Ascending aorta (tissue), 2 donors: ENCODE results near the gene MASP2. TPM values are rescaled to one million over a fixed set of nuclear protein-coding genes. Genes with fewer than 3 reads are reported as not detected.
"Not testable (repeated sequence)": the region's sequence is repeated elsewhere in the genome, so short reads cannot be mapped to it uniquely, and the experiment has no call there.

Experiments
- DNase-seq, 2 donors: peaks; one replicate each; pipeline ENCODE4 v3.0.0-alpha.2; 2019; ENCODE audit warnings: low spot score in 2 of 2
- H3K27ac ChIP-seq, 2 donors: fragments of 200-600 bp; sonication (generic); one replicate each; pipeline ENCODE4 v1.5.1; 2016 to 2017; ENCODE audit warnings: mild to moderate bottlenecking in 1 of 2
- H3K27me3 ChIP-seq: fragments of 200-600 bp; sonication (generic); one replicate; pipeline ENCODE4 v1.5.1; 2017
- H3K36me3 ChIP-seq, 2 donors: fragments of 200-600 bp; sonication (generic); one replicate each; pipeline ENCODE4 v1.5.1; 2016
- H3K4me1 ChIP-seq, 2 donors: fragments of 200-600 bp; sonication (generic); one replicate each; pipeline ENCODE4 v1.5.1; 2016 to 2017; ENCODE audit warnings: mild to moderate bottlenecking in 1 of 2
- H3K4me3 ChIP-seq, 2 donors: fragments of 200-600 bp; sonication (generic); one replicate each; pipeline ENCODE4 v1.5.1; 2016 to 2017; ENCODE audit warnings: mild to moderate bottlenecking in 1 of 2
- H3K9me3 ChIP-seq, 2 donors: fragments of 200-600 bp; sonication (generic); one replicate each; pipeline ENCODE4 v1.5.1; 2016
- intact Hi-C: fragments of 100-400 bp; cut with DNase I; formaldehyde crosslinking; loops from one replicate; pipeline ENCODE4 v1.15.1; 2023
- total RNA-seq: library from RNA; depleted of rRNA; stranded (reverse); fragments of >200 nt; gene quantifications from one replicate; pipeline ENCODE4 v1.1.0, GENCODE V29; 2016
- TF ChIP-seq, protein P1 (sequence below), 3 experiments: fragments of 200-600 bp in 2 of 3; fragments of 450-650 bp in 1 of 3; sonication (generic) in 2 of 3; IDR thresholded peaks; one replicate each; pipeline ENCODE4 v1.5.1; 2016 to 2019; ENCODE audit warnings: antibody characterized with exemption in 3 of 3, mild to moderate bottlenecking in 1 of 3, moderate library complexity in 1 of 3

MASP2 gene
- total RNA-seq, 1 donor from 2014 or later, result not detected

DNA sequence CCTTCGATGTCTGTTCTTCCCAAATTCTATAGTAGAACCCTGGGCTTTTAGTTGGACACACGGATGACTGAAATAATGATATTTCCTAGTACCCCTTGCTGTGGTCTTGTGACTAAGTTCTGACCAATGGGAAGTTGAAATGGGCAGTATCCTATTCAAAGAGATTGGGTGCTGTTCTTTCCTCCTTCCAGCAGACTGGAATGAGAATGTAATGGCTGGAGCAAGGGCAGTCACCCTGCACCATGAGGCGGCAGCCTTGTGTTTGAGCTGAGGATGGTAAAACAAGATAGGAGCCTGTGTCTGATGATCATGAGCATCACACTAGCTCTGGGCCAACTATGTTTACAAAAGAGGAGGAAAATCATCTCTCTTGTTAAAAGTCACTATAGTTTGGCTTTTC, 17.9 kb upstream of the MASP2 start:
- intact Hi-C loops, result no loop called here
- Histone ChIP-seq H3K27me3 (no peaks in the 10 kb centered on the region), H3K9me3 (no peaks in the 10 kb centered on the region), H3K36me3 (peaks cover 52 to 56% of the 10 kb centered on the region in 2 donors), H3K27ac (no peak overlapping the region), H3K4me3 (no peak overlapping the region), H3K4me1 (peaks cover 5 to 10% of the 10 kb centered on the region in 2 donors)
- no peak for DNase-seq
- TF ChIP-seq, protein P1, sequence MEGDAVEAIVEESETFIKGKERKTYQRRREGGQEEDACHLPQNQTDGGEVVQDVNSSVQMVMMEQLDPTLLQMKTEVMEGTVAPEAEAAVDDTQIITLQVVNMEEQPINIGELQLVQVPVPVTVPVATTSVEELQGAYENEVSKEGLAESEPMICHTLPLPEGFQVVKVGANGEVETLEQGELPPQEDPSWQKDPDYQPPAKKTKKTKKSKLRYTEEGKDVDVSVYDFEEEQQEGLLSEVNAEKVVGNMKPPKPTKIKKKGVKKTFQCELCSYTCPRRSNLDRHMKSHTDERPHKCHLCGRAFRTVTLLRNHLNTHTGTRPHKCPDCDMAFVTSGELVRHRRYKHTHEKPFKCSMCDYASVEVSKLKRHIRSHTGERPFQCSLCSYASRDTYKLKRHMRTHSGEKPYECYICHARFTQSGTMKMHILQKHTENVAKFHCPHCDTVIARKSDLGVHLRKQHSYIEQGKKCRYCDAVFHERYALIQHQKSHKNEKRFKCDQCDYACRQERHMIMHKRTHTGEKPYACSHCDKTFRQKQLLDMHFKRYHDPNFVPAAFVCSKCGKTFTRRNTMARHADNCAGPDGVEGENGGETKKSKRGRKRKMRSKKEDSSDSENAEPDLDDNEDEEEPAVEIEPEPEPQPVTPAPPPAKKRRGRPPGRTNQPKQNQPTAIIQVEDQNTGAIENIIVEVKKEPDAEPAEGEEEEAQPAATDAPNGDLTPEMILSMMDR (IDR thresholded peaks at IDR 0.05), result no peak

DNA sequence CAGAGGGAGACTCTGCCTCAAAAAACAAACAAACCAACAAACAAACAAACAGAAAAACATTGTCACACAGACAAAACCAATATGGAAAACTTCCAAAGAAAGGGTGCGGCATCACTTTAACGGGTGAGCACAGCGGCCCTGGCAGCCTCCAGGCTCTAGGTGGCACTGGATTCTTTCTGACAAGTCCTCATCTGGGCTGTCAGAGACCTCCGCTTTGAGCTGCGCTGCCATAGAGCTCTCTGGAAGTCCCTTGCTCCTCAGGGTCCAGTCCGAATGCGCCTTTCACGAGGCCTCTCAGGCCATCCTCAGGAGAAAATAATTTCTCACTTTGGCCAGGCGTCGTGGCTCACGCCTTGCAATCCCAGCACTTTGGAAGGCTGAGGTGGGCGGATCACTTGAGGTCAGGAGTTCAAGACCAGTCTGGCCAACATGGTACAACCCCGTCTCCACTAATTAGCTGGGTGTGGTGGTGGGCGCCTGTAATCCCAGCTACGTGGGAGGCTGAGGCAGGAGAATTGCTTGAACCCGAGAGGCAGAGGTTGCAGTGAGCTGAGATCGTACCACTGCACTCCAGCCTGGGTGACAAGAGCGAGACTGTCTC, 17.0 kb upstream of the MASP2 start:
- H3K4me3 ChIP-seq, H3K9me3 ChIP-seq, intact Hi-C loops, H3K27me3 ChIP-seq, DNase-seq, H3K27ac ChIP-seq: not testable (repeated sequence)
- peaks cover 5 to 13% of the 10 kb centered on the region in 2 donors for H3K4me1 ChIP-seq
- peaks cover 43 to 47% of the 10 kb centered on the region in 2 donors for H3K36me3 ChIP-seq

DNA sequence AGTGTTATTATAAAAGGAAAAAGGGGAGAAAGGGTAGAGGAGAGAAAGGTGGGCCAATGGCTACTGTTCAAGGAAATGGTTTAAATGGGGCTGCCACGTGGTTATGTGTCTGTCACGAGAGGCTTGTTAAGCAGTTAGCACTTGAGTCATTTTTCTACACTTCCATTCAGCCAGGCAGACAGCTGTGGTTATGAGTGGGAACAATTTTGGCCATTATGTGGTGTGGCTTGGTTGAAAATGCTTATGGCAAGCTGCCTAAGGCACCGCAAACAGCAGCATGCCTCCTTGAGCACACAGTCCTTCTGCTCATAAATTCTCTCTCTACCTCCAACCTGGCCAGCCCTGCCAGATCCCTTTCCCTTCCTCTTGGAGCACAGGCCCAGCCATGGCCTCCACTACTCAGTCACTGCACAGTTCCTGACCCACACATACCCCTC, 15.9 kb upstream of the MASP2 start:
- H3K9me3 ChIP-seq, result no peaks in the 10 kb centered on the region
- no peak for DNase-seq
- TF ChIP-seq, protein P1 (IDR thresholded peaks at IDR 0.05), result no peak

DNA sequence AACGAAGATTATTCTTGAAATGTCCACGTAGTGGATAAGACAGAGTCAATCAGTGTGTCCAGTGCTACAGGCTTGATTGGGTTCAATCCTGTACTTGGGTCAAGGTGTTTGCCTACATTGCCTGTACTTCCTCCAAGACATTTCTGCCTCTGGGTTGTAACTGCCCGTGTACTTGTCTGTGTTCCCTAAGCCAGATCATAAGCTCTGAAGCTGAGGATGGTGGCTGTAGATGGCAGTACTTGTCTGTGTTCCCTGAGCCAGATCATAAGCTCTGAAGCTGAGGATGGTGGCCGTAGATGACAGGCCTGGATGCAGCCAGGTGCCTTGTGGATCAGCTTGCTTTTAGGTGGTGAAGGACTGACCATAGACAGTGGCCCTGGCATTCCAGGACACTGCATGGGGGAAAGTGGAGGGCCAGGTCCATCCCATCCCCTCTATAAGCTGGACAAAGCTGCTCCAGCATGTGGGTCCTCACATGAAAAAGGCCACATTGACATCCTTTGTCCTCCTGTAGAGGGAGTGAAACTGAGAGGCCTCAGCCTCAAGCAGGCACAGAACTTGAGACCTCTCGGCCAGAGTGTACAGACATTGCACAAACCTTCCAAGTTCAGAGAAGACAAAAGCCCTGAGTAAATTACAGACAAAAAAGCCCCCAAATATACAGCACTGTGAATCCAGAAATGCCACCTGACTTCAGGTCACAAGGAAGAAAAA, 14.8 kb upstream of the MASP2 start:
- H3K36me3 ChIP-seq, result peaks cover 21 to 31% of the 10 kb centered on the region in 2 donors

More for the DNA sequence above, 15.9 kb upstream of the MASP2 start:
- Histone ChIP-seq H3K4me3 (no peak overlapping the region), H3K4me1 (peaks cover 11 to 16% of the 10 kb centered on the region in 2 donors), H3K36me3 (peaks cover 32 to 37% of the 10 kb centered on the region in 2 donors), H3K27me3 (no peaks in the 10 kb centered on the region), H3K27ac (no peak overlapping the region)
- intact Hi-C loops, result no loop called here

DNA sequence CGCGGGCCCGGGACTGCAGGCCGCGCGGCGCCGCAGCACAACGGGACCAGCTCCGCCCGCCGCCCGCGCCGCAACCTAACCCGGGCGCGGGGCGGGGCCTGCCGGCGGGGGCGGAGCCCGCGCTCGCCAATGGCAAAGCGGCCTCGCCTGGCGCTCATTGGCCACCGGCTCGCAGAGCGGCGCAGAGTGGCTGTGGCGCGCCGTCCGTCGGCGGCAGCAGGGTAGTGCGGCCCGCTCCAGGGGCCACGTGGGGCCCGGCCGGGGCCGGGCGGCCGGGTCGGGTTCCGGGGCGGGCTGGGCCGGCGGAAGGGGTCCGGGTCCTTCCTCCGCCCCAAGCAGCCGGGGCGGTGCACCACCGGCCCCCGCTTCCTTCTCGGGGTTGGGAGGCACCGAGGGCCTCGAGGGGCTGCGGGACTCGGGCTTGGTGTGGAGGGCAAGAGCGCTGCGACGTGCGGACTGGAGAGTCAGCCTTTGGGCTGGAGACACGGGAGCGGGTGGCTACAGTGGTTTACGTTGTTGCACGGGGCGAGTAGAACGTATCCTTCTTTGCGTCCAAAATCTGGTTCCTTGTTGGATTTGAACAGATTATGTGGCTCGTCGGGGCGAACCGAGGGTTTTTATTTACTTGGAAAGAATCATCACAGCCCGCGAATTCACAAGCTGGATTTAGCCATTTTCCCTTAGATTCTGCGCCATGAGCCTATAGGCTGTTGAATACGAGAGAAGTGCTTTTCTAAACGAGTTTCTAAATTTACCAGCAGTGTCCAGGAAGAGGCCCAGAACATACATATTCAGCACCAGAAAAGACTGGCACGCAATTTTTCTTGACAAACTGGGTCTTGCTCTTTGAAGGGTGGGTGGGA, 13.2 kb upstream of the MASP2 start, which contains the start of gene SRM:
TSS of gene SRM (minus strand) at position 51 of the 863 bp plus-strand sequence. CDS start 75 bp downstream, outside the sequence.
- intact Hi-C loops, result loop anchor here (1.0 kb wide), 2 partner anchors 23 to 39 kb away; partner anchors contain the start of gene EXOSC10
- peak; percentile 66 to 95 for DNase-seq
- H3K27me3 ChIP-seq, result no peaks in the 10 kb centered on the region
- TF ChIP-seq, protein P1 (IDR thresholded peaks at IDR 0.05), result peak in 2 of 3 experiments; percentile 28 to 84
- peak within 1 kb of the TSS; percentile 95 to 100 for H3K4me3 ChIP-seq
- H3K36me3 ChIP-seq, result peaks cover 16 to 31% of the 10 kb centered on the region in 2 donors
- H3K9me3 ChIP-seq, result no peaks in the 10 kb centered on the region
- peaks cover 11 to 16% of the 10 kb centered on the region in 2 donors for H3K4me1 ChIP-seq
- H3K27ac ChIP-seq, result peak within 1 kb of the TSS; percentile 52 to 66

More for the DNA sequence above, 14.8 kb upstream of the MASP2 start:
- no peak for DNase-seq
- Histone ChIP-seq H3K27me3 (no peaks in the 10 kb centered on the region), H3K9me3 (no peaks in the 10 kb centered on the region), H3K27ac (no peak overlapping the region), H3K4me3 (peak overlapping the region in 1 of 2 donors; percentile 97), H3K4me1 (peaks cover 11 to 16% of the 10 kb centered on the region in 2 donors)
- intact Hi-C loops, result no loop called here
- TF ChIP-seq, protein P1 (IDR thresholded peaks at IDR 0.05), result no peak
